HUES6 (cell line): ENCODE results near the gene UBE2D2.
"Not testable (repeated sequence)": the region's sequence is repeated elsewhere in the genome, so short reads cannot be mapped to it uniquely, and the experiment has no call there.

ENCODE experiments used
- H3K27ac ChIP-seq: 2 replicates; pipeline ENCODE4 v1.7.0; 2013; ENCODE audit warnings: low read depth, mild to moderate bottlenecking, low read length, inconsistent platforms
- H3K27me3 ChIP-seq: 2 replicates; pipeline ENCODE4 v1.6.1; 2013; ENCODE audit warnings: low read length; ENCODE audit not compliant: control insufficient read depth, insufficient read depth
- H3K36me3 ChIP-seq: 2 replicates; pipeline ENCODE4 v1.6.1; 2013; ENCODE audit warnings: low read length; ENCODE audit not compliant: control insufficient read depth, insufficient read depth
- H3K4me1 ChIP-seq: 2 replicates; pipeline ENCODE4 v1.6.1; 2013; ENCODE audit warnings: low read length; ENCODE audit not compliant: control insufficient read depth, insufficient read depth
- H3K4me3 ChIP-seq: 2 replicates; pipeline ENCODE4 v1.5.1; 2013; ENCODE audit warnings: low read depth, low read length
- H3K9ac ChIP-seq: one replicate; pipeline ENCODE4 v1.6.1; 2013; ENCODE audit warnings: mild to moderate bottlenecking, low read length
- H3K9me3 ChIP-seq: 2 replicates; pipeline ENCODE4 v1.6.1; 2013; ENCODE audit warnings: low read depth, low read length; ENCODE audit not compliant: control insufficient read depth, insufficient read depth

UBE2D2 gene

DNA sequence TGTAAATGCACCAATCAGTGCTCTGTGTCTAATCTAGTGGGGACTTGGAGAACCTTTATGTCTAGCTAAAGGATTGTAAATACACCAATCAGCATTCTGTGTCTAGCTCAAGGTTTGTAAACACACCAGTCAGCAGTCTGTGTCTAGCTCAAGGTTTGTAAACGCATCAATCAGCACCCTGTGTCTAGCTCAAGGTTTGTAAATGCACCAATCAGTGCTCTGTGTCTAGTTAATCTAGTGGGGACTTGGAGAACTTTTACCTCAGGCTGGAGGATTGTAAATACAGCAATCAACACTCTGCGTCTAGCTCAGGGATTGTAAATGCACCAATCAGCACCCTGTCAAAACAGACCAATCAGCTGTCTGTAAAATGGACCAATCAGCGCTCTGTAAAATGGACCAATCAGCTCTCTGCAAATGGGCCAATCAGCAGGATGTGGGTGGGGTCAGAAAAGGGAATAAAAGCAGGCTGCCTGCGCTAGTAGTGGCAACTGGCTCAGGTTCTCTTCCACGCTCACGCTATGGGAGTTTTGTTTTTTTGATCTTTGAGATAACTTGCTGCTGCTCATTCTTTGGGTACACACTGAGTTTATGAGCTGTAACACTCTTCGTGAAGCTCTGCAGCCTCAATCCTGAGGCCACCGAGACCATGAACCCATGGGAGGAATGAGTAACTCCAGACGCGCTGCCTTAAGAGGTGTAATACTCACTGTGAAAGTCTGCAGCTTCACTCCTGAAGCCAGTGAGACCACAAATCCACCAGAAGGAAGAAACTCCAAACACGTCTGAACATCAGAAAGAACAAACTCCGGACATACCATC lies 10.9 kb upstream of the UBE2D2 start:
- peaks cover 20% of the 10 kb centered on the region for H3K9me3 ChIP-seq
- not testable (repeated sequence) for H3K27me3 ChIP-seq, H3K9ac ChIP-seq, H3K27ac ChIP-seq, H3K36me3 ChIP-seq, H3K4me3 ChIP-seq, H3K4me1 ChIP-seq

GRCh38 chr5:139551191-139551889 lies 9.8 kb upstream of the UBE2D2 start:
- H3K9ac ChIP-seq, result no peak overlapping the region
- no peaks in the 10 kb centered on the region for H3K36me3 ChIP-seq
- H3K27ac ChIP-seq, result no peak overlapping the region
- H3K4me3 ChIP-seq, result no peak overlapping the region
- H3K27me3 ChIP-seq, result no peaks in the 10 kb centered on the region
- no peaks in the 10 kb centered on the region for H3K4me1 ChIP-seq
- H3K9me3 ChIP-seq, result peaks cover 20% of the 10 kb centered on the region

GRCh38 chr5:139552893-139553575 lies 8.1 kb upstream of the UBE2D2 start:
- no peaks in the 10 kb centered on the region for H3K4me1 ChIP-seq
- no peak overlapping the region for H3K4me3 ChIP-seq
- H3K27me3 ChIP-seq, result no peaks in the 10 kb centered on the region
- H3K9ac ChIP-seq, result no peak overlapping the region
- H3K27ac ChIP-seq, result no peak overlapping the region
- H3K36me3 ChIP-seq, result no peaks in the 10 kb centered on the region
- peaks cover 20% of the 10 kb centered on the region for H3K9me3 ChIP-seq

- Histone ChIP-seq H3K4me1 (no peaks in the 10 kb centered on the region), H3K36me3 (no peaks in the 10 kb centered on the region), H3K27me3 (no peaks in the 10 kb centered on the region), H3K9me3 (peaks cover 11% of the 10 kb centered on the region; the same call in 1 of the 2 replicates), H3K9ac (no peak overlapping the region), H3K27ac (no peak overlapping the region), H3K4me3 (no peak overlapping the region)
Measured at GRCh38 chr5:139554264-139554663, 6.9 kb upstream of the UBE2D2 start.

- Histone ChIP-seq H3K36me3 (0 out of 2 replicates have a peak, but pooled peaks cover 2% of the 10 kb centered on the region), H3K4me3 (no peak overlapping the region), H3K27me3 (no peaks in the 10 kb centered on the region), H3K27ac (no peak overlapping the region), H3K9ac (no peak overlapping the region), H3K4me1 (peaks cover 3% of the 10 kb centered on the region; the same call in 1 of the 2 replicates), H3K9me3 (no peaks in the 10 kb centered on the region)
Measured at GRCh38 chr5:139557811-139558210, 3.3 kb upstream of the UBE2D2 start.

DNA sequence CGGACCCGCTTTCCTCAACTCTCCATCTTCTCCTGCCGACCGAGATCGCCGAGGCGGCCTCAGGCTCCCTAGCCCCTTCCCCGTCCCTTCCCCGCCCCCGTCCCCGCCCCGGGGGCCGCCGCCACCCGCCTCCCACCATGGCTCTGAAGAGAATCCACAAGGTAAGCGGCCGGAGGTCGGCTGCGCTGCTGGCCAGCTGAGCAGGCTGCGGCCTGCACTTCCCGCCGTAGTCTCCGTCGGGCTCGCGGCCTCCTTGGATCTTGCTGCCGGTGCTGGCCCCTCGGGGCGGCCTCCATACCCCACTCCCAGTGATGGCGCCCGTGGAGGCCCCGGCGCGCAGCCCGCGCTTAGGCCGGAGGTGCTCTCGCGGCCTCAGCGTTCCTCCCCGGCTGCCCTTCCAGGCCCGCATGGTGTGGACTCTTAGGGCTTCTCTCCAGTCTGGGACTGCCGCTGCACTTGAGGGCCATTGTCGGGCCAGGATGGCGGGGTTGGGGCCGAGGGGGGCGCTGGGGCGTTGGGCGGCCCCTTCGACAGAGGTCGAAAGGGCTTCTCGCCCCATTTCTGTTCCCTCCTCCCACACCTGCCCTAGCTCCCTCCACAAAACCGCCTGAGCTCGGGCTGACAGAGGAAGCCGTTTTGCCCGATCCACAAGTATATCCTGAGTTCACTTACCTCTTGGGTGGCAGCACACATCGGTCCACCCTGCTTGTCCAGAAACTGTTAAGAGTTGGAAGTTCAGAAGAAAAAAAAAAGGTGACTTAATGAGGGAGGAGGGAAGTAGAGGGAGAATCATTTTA lies 714 bp downstream of the UBE2D2 start:
- H3K9me3 ChIP-seq, result no peaks in the 10 kb centered on the region
- peaks cover 16% of the 10 kb centered on the region for H3K4me1 ChIP-seq
- peak overlapping the region; percentile 96; the same call in 1 of the 2 replicates for H3K27ac ChIP-seq
- peak overlapping the region; percentile 92 for H3K9ac ChIP-seq
- peak overlapping the region; percentile 100 for H3K4me3 ChIP-seq
- peaks cover 28% of the 10 kb centered on the region for H3K36me3 ChIP-seq
- no peaks in the 10 kb centered on the region for H3K27me3 ChIP-seq

DNA sequence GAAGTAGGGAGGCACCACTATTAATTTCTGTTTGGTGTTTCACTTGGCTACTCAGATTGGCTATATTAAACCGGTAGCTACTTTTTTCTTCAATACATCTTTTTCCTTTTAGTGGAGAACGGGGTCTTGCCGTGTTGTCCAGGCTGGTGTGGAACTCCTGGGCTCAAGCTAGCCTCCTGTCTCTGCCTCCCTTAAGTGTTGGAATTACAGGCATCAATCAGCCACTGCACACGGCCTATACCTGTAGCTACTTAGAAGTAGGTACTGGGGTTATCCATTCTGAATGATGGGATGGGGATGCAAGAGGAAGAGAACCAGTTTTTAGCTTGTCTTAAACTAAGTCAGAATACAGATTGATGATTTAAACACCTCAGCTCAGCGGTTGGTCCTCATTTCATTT lies 1.7 kb downstream of the UBE2D2 start:
- Histone ChIP-seq H3K27ac (no peak overlapping the region), H3K9me3 (no peaks in the 10 kb centered on the region), H3K4me1 (peaks cover 16% of the 10 kb centered on the region), H3K9ac (peak overlapping the region; percentile 18), H3K27me3 (no peaks in the 10 kb centered on the region), H3K36me3 (peaks cover 34% of the 10 kb centered on the region), H3K4me3 (peak overlapping the region; percentile 100)

DNA sequence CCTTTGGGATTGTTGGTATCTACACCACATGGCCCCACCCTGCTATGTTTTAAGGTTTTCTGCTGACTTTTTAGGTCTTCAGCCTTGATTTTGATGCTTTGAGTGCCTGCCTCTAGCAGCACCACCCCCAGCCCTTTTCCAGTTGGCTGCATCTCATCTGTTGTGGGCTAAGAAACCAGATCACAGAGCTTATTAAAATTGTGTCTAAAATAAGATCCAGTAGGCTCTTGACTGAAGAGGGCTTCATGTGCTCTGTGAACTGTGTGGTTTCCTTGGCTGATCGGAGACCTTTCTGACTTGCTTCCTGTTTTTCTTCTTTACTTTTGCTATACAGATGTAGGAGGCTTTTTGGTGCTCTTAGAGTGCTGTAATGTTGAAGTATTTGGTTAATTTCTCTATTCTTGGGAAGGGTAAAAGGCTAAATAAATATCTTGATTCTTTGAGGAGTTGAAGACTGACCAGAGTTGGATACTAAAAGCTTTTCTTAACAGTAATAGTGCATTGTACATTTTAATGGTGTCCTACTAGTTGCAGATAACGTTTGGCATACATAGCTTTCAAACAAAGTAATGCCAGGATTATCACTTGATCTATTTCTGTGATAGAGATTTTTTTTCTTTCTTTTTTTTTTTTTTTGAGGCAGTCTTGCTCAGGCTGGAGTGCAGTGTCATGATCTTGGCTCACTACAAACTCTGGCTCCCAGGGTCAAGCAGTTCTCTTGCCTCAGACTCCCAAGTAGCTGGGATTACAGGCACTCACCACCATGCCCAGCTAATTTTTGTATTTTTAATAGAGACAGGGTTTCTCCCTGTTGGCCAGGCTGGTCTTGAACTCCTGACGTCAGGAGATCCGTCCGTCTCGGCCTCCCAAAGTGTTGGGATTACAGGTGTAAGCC lies 4.5 kb downstream of the UBE2D2 start:
- Histone ChIP-seq H3K27ac (no peak overlapping the region), H3K4me1 (peaks cover 14% of the 10 kb centered on the region), H3K4me3 (no peak overlapping the region), H3K9me3 (no peaks in the 10 kb centered on the region), H3K9ac (no peak overlapping the region), H3K36me3 (peaks cover 43% of the 10 kb centered on the region), H3K27me3 (no peaks in the 10 kb centered on the region)

- Histone ChIP-seq H3K9me3 (no peaks in the 10 kb centered on the region), H3K4me1 (peaks cover 12% of the 10 kb centered on the region), H3K27me3 (no peaks in the 10 kb centered on the region), H3K27ac (no peak overlapping the region), H3K36me3 (peaks cover 43% of the 10 kb centered on the region), H3K9ac (no peak overlapping the region), H3K4me3 (no peak overlapping the region)
Measured at GRCh38 chr5:139566611-139567010, 5.5 kb downstream of the UBE2D2 start.
